ENCODE data around the gene ZIC2. TPM values are rescaled to one million over a fixed set of nuclear protein-coding genes. Genes with fewer than 3 reads are reported as not detected.

ZIC2 gene
- total RNA-seq, 1 donor from 2014 or later: not detected

DNA sequence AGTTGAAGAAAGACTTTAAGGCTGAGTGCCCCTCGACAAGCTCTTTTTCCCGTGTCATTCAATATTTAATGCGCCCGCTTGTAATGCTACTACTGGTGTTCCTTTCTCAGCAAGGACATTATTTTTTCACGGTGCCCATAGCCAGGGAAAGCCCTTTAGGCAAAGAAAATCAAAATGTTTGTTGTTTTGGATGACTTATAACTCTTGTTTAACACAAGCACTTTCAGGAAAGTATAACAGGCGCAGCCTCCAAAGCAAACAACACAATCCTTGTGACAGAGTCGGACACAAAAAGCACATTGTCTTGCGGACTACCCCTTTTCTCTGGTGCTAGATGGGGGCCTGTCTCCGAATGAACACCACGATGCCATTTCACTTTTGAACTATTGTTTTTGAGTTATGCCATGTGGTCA is 22.5 kb upstream of the ZIC2 start:
- intact Hi-C loops (cut with micrococcal nuclease): loop anchor here (5.0 kb wide), 1 partner anchor 38 kb away; no protein-coding TSS in a partner anchor

DNA sequence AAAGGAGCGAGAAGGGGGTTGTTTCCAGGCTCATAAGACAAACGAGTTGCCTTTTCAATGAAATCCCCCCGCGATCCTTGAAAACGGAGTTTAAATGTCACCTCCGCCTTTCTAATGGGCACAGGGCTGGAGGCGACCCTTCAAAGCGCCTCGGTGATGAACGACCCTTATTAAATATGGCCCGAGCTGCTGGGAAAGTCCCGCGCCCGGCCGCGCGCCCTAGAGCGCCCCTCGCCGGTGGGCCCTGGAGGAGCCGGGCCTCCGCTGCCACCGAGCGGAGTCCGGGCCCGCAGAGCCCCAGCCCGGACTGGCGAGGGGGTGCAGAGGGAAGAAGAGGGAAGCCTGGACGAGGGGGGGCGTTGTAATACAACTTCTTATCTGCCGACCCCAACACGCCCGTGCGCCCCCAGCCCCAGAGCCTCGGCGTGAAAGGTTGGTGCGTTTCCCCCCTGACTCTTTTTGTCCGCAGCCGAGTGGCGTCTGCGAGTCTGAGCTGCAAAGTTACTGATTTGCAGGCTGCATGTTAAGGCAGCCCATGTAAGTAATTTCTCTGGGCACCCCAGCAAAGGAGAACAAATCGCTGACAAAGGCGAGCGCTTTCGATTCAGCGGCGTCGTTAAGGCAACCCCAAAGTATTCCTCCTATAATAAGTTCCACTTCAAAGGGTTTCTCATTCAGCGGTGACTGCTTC is 21.9 kb upstream of the ZIC2 start:
- intact Hi-C loops (cut with micrococcal nuclease): loop anchor here (1.0 to 10.0 kb wide), 4 partner anchors 9 to 302 kb away; no protein-coding TSS in a partner anchor

DNA sequence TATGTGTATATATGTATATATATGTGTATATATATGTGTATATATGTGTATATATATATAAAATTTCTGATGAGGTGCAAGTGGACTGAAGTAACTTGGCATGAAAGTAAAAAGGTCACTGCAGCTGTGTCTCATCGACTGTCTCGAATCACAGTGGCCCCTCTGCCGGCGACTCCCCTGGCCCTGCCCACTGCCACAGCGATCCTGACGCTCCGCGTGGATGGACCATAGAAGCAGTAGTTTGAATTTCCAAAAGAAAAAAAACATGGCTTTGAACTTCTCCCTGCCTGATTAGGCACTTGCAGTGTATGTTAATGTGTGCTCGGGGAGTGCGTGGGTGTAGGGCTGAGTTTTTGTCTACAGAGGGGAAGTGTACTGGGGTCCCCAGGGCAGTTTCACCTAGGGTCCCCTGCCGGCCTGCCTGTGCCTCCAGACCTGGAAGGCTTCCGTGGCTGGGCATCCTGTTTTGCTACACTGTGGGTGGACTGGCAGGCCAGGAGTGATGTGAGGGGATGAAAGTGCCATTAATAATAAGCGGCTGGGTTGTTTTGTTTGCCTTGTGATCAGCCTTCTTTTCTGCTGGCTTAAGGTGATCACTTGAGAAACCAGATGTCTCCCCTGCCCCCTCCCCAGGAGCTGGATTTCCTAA is 20.8 kb upstream of the ZIC2 start:
- intact Hi-C loops (cut with micrococcal nuclease): loop anchor here (1.0 to 10.0 kb wide), 3 partner anchors 8 to 303 kb away; no protein-coding TSS in a partner anchor

DNA sequence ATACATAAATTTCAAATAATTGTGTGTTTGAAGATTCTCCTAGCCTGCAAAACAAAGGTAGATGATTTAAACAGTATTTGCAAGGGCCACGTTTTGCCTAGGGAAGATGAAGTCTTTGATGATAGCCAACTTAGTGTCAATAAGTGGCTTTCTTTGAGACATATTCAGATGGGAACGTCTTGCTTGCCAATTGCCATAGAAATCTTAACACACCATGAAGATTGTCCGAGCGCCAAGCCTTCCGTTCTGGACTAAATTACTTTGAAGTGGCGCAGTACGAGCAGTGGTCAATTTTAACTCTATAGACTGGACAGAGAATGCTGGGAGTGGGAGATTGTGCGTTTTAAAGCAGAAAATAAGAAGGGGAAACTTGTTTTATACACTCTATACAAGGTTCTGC is 19.9 kb upstream of the ZIC2 start:
- intact Hi-C loops (cut with micrococcal nuclease): loop anchor here (5.0 to 10.0 kb wide), 2 partner anchors 67 to 304 kb away; no protein-coding TSS in a partner anchor

DNA sequence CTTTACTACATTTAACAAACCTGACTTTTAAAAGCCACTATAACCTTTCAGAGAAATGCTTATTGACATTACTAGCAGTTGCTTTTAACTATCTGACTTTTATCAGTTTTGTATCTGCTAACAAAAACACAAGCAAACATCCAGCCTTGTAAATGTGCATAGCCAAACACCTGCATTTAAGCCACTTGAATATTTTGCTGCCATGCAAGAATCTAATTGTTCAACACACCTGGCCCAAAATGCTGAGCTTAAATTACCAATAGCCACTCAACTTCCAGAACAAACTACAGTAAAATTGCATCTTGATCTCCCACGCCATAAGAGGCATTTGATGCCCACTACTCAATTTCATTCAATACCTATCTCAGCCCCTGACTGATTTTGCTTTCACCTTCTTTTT is 19.3 kb upstream of the ZIC2 start:
- intact Hi-C loops (cut with micrococcal nuclease): loop anchor here (5.0 to 10.0 kb wide), 2 partner anchors 67 to 305 kb away; no protein-coding TSS in a partner anchor

DNA sequence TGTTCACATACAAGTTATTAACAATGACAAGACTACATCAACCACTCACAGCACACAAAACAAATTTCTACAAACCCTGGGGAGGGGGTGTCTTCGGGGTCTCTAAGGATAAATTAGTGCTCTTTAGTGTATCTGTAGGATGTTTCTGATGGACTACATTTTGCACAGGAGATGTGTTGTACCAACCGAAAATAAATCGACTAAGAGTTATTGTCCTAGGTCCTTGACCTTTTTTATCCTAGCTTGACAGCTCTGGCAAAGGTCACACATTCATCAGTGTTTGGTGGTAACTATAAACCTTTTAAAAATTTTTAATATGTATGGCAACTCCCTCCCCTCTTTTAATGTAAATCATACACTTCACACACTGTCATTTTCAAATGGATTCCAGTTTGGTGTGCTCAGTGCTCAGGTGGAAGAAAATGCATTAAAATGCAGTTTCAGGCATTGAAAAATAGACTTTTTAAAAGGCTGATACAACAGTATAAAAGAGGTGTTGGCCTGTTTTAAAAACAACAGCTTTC is 17.7 kb upstream of the ZIC2 start:
- intact Hi-C loops (cut with micrococcal nuclease): loop anchor here (5.0 to 10.0 kb wide), 2 partner anchors 69 to 307 kb away; no protein-coding TSS in a partner anchor

DNA sequence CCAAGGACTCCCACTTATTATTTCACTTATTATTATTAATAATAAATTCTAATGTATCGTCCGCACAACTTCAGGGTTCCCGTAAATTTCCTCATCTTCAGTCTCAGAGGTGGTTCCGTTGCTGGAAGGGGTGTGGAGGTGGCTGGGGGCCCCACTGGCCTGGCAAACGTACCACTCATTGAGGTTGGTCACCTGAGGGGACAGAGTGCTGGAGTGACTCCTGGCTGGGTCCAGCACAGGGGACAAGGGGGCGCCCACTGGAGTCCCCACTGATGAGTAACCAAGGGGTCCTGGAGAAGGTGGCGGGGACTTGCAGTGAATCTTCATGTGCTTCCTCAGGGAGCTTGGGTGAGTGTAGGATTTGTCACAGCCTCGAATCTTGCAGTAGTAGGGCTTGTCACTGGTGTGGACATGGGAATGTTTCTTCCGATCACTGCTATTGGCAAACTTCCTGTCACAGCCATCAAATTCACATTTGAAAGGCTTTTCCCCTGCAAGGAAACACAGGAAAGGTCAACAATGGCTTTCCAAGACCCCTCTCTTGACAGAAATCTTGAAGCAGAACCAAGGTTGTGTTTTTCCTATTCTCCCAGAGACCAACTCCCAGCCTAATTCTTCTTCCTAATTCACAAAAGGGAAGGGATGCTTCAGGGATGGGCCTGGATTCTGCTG is 16.1 kb upstream of the ZIC2 start:
- intact Hi-C loops (cut with micrococcal nuclease): loop anchor here (10.0 kb wide), 1 partner anchor 71 kb away; no protein-coding TSS in a partner anchor

DNA sequence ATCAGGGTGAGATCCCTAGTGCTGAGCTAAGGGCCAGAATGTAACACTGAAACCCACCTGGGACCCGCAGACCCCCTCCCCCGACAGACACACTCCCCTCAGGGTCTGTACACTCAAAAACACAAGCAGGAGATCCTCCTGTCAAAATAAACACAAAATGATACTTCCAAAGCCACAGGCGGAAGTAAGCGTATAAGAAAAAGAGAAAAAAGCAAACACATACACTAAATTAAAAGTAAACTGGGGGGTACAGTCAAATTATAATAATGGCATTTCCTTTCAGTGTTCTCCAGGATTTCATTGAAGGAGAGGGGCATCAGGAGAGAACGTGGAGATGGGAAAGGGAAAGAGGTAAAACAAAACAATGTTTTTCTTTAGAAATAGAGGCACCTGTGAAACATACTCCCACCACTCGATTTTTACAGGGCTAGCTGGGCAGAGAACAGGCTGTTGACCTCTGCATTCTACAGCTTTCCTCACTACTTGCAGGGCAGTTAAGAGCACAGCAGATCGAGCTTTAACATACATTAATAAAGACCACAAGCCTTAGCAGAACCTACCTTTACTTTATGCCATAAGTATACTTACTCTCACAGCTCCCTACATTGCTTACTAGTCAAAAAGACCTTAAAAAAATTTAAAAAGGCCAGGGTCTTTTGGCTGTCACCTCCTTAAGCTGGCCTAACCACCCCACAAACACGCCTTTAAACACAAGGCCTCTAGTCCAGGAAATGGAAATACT is 15.3 kb upstream of the ZIC2 start:
- intact Hi-C loops (cut with micrococcal nuclease): loop anchor here (10.0 kb wide), 1 partner anchor 71 kb away; no protein-coding TSS in a partner anchor

DNA sequence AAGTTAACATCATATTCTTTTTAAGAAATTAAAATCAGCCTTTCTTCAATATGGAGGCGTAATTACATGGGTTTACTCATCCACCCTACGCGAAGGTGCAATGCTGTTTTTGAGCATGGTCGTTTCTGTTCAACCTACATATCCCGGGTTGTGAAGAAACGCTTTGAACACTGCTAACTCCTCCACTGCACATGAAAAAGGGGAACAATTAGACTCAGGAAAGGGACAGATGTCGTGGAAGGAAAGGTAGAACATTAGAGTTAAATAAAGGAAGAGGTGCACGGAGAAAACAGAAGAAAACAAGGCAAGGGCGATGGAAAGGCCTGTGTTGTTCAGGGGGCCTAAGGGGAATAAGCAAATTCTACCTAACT is 14.1 kb upstream of the ZIC2 start:
- intact Hi-C loops (cut with micrococcal nuclease): loop anchor here (10.0 kb wide), 1 partner anchor 73 kb away; no protein-coding TSS in a partner anchor

DNA sequence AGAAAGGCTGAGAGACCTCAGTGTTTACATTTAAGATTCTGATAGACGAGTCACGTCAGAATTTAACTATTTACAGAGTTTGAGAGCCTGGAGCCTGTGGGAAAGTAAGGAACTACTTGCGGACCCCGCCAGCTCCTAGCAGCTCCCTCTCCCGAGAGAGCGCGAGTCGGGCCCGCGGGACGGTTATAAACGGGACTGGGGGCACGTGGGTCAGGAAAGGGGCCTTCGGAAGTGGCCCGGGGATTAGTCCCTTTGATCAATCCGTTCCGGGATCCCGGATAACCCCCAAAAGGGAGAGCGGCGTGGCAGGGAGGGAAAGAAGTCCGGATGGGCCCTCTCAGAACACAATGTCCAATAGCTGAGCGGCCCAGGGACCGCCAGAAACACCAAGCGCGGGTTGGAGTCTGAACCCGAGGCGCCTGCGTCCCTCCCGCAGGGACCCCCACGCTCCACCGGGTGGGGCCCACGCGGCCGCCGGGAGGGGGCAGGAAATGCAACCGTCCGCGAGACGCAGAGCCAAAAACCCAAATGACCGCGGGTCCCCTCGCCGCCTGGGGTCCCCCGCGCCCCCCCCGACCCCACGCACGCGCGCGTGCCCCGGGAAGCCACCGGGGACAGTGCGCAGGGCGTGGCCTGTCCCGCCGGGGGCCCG is 13.6 kb upstream of the ZIC2 start:
- intact Hi-C loops (cut with micrococcal nuclease): loop anchor here (1.0 to 10.0 kb wide), 3 partner anchors 8 to 73 kb away; no protein-coding TSS in a partner anchor

DNA sequence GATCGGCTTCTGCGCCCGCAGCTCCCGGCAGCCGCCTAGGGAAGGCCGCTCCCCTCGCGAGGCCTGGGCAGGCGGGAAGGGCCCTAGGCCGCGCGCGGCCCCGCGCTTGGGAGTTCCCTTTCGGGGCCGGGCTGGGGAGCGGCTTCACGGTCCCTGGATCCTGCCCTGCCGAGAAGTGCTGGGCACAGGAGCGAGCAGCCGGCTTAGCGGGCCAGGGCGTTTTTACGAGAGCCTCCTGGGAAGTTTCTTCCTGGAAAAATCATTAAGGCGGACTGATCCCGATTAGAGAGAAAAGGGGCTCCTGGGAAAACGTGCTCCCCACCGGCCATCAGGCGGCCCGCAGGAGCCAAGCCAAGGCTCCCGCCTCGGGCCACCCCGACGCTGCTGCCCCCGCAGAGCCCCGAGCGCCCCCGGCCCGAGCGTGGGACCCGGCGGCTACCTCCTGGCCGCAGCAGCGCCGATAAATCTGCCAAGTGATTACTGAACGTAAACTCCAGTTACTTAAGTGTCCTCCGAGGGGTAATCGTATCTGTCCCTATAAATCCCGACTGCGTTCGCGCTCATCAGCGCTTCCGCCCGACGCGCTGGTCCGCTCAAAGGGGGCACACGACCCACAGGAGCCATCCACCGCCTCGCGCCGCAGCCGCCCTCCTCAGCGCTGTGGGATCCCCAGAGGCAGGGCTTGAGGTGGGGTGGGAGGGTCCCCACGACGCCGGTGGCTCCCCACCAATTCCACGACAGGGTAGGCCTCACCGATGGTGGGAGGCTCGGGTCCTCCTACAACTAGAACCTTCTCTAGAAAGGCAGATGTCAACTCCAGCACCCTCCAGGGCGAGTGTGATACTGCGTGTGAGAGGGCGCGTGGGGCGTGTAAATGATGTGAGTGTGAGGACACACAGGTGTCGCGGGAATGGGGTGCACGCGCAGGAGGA is 12.8 kb upstream of the ZIC2 start:
- intact Hi-C loops (cut with micrococcal nuclease): loop anchor here (1.0 to 10.0 kb wide), 3 partner anchors 8 to 74 kb away; no protein-coding TSS in a partner anchor

DNA sequence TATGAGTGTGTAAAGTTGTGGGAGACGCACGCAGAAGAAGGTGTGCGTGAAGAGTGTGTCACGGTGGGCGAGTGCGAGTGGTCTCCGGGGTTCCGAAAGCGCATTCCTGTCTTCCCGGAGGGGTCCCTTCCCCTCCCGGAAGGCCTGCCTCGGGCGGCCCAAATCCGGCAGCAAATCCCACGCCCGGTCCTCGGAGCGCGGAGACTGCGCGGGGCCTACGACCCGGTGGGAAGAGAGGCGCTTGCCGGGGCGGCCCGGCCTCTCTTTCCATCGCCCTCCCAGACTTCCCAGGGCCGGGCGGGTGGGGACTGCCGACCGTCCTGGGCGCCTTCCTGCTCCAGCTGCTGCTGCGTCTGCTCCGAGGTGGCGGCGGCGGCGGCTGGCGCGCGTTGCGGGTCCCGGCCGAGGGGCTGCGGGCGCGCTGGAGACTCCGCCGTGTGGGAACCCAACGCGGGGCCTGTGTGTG is 12.1 kb upstream of the ZIC2 start:
- intact Hi-C loops (cut with micrococcal nuclease): loop anchor here (2.0 to 10.0 kb wide), 2 partner anchors 13 to 75 kb away; no protein-coding TSS in a partner anchor

DNA sequence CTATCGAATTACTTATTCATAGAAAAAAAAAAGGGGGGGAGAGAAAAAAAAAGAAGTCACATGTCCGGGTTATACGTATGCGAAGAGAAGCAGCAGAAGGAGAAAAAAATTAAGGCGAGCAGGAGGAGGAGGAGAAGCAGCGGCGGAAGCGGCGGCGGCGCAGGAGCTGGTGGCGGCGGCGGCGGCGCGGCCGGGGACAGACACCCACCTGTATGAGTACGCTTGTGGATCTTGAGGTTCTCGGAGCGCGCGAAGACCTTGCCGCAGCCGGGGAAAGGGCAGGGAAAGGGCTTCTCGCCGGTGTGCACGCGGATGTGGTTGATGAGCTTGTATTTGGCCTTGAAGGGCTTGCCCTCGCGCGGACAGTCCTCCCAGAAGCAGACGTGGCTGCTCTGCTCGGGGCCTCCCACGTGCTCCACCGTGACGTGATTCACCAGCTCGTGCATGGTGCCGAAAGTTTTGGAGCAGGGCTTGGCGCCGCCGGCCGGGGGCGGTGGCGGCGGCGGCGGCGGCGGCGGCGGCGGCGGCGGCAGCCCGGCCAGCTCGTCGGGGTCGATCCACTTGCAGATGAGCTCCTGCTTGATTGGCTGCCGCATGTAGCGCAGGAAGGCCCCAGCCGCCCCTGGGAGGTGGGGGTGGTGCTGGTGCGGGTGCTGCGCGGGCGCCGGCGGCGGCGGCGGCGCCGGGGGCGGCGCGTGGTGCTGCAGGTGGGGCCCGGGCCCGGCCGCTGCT is 11.5 kb upstream of the ZIC2 start:
- intact Hi-C loops (cut with micrococcal nuclease): loop anchor here (2.0 to 10.0 kb wide), 3 partner anchors 13 to 75 kb away; no protein-coding TSS in a partner anchor

DNA sequence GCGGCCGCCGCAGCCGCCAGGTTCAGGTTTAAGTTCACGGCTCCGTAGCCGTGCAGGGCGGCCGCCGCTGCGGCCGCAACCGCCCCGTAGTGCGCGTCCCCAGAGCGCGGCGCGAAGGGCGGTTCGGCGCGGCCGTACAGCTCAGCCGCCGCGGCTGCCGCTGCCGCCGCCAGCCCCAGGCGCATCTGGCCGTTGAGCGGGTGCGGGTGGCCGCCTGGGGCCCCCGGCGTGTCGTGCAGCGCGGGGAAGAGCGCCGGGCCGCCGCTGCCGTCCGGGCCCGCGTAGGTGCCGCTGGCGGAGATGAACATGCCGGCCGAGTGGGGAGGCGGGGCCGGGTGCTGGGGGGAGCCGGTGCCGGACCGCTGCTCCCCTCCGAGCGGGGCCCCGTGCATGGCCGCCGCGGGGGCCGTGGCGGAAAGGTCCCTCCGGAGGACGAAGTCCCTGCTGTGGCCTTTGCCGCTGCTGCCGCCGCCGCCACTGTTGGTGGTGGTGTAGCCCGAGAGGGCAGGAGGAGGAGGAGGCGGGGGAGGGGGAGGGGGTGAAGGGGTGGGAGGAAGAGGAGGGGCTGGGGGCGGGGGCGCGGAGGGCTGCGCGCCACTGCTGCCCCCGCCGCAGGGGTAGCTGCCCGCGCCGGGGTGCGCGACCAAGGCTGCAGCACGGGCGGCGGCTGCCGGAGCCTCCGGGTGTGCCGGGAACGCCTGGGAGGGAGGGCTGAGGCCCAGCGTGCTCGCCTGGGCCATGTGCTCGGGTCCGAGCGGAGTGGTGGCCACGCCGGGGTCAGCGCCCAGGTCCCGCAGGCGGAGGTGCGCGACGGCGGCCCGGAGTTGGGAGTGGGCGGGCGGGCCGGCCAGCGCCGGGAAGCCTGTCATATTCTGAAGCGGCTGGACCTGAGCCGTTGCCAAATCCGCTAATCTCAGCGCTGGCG is 10.7 kb upstream of the ZIC2 start:
- intact Hi-C loops (cut with micrococcal nuclease): loop anchor here (2.0 kb wide), 1 partner anchor 22 kb away; no protein-coding TSS in a partner anchor

DNA sequence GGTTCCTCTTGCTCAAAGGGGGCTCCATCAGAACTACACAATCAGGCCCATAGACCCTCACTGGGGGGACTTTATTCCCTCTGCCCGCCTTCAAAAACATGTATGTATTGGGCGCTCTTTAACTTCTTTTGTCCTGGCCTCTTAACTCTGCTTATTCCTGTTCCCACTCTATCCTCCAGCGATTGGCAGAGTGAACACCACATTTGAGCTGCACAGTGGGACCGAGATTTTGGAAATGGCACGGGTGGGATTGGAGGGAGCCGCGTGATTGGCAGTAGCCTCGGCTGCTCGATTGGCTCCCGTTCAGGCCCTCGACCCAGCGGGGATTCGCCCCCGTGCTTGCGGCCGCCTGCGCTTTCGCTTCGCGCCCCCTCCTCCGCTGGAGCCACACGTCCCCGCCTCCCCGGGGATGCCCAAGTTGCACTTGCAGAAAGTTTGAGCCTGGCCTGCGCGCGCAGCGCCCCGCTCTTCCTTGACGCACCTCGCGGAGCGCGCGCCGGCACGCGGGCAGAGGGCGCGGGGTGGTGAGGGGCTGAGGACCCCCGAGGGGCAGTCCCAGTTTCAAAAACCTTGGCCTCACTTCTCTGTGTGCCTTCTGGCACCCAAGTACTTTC is 9.9 kb upstream of the ZIC2 start, which contains the start of gene ZIC5:
Gene ZIC5 (minus strand): TSS at position 192 of the 614 bp plus-strand sequence. CDS start 164 bp downstream, at position 28.
- intact Hi-C loops (cut with micrococcal nuclease): loop anchor here (1.0 to 2.0 kb wide), 2 partner anchors 9 to 21 kb away; no protein-coding TSS in a partner anchor

DNA sequence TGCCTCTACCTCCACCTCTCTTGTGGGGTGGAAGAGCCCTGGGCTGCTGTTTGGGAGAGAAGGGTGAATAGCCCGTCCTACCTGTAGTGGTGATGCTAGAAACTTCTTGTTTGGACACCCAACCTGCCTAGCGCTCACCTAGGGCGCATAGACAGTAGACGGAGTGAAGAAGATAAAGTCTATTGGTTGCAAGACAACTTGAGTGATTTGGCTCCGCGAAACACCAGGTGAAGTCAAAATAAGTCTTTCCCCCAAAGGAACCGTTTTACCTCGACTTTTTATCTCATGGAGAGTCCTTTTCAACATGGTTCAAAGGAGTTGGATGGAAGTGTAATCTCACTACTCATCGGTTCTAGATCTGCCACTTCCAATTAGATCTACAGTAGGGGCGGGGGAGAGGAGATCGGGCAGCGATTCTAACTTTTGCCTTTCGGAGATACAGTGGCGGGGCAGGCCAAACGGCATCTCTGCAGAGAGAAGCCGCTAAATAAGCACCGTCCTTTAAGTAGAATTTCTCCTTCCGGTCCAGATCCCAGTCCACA is 9.3 kb upstream of the ZIC2 start:
- intact Hi-C loops (cut with micrococcal nuclease): loop anchor here (1.0 kb wide), 1 partner anchor 8 kb away; no protein-coding TSS in a partner anchor
